HCT116 (cell line): ENCODE results near the gene PIP4K2A. TPM values are rescaled to one million over a fixed set of nuclear protein-coding genes. Genes with fewer than 3 reads are reported as not detected.

Experiments used
- ATAC-seq: fragments of 200-7000 bp; cut with Tn5 transposase; 2 replicates; pipeline ENCODE4 v1.9.1; 2020; ENCODE audit warnings: mild to moderate bottlenecking, moderate library complexity
- BruUV-seq: library from RNA; stranded (reverse); fragments of 400-500 nt; replicated peaks from 2 replicates; lab custom pipeline; 2021; lab: Mats Ljungman, UMichigan
- CTCF ChIA-PET: fragments of 300-600 bp; sonication (Branson Sonifier 250); formaldehyde crosslinking; loops from one replicate; lab custom pipeline; 2021; ENCODE audit warnings: antibody characterized with exemption; lab: Charles Lee
- POLR2A ChIA-PET: fragments of 300-600, 350-600 bp; sonication (Branson Sonifier 250); formaldehyde crosslinking; loops from one replicate; lab custom pipeline; 2021; ENCODE audit warnings: antibody characterized with exemption; lab: Charles Lee
- RAD21 ChIA-PET, 2 experiments: fragments of 300-600 bp; sonication (Branson Sonifier 250); formaldehyde crosslinking; loops; one replicate each; lab custom pipeline; 2023; ENCODE audit warnings: low total read pairs in 2 of 2; ENCODE audit not compliant: uncharacterized antibody in 2 of 2, unreplicated experiment in 2 of 2, low non-redundant PET in 1 of 2; lab: Charles Lee
- DNase-seq: peaks from one replicate; pipeline ENCODE4 v3.0.0-alpha.2; 2010; ENCODE audit warnings: low read depth, low spot score
- H2AFZ ChIP-seq: fragments of 200-600 bp; shearing (Covaris generic), sonication (generic); 2 replicates; pipeline ENCODE4 v1.6.1; 2017; ENCODE audit warnings: low read depth, mixed run types, mixed read lengths, antibody characterized with exemption, low read length; ENCODE audit not compliant: poor library complexity, severe bottlenecking
- H3K27ac ChIP-seq: 2 replicates; pipeline ENCODE4 v1.5.1; 2012; ENCODE audit warnings: low read depth, low read length
- H3K27me3 ChIP-seq: fragments of 200-600 bp; sonication (generic); 2 replicates; pipeline ENCODE4 v1.6.1; 2016; ENCODE audit warnings: mixed run types, low read length, mixed read lengths; ENCODE audit not compliant: insufficient read depth
- H3K36me3 ChIP-seq, 2 experiments: fragments of 200-500 bp in 1 of 2; fragments of 200-600 bp in 1 of 2; sonication (Bioruptor generic) in 1 of 2; sonication (generic) in 1 of 2; 2 replicates each; pipeline versions ENCODE4 v1.5.1 to v1.6.1; 2014 to 2016; ENCODE audit warnings: low read length in 2 of 2, inconsistent platforms in 1 of 2, mixed read lengths in 1 of 2, mixed run types in 1 of 2; ENCODE audit not compliant: insufficient read depth in 2 of 2, control insufficient read depth in 1 of 2
- H3K4me1 ChIP-seq, 2 experiments: fragments of 200-600 bp in 1 of 2; sonication (generic) in 1 of 2; 2 replicates each; pipeline versions ENCODE4 v1.5.1 to v1.6.1; 2012 to 2017; ENCODE audit warnings: low read length in 2 of 2, inconsistent platforms in 1 of 2, mild to moderate bottlenecking in 1 of 2, mixed read lengths in 1 of 2, mixed run types in 1 of 2, moderate library complexity in 1 of 2; ENCODE audit not compliant: insufficient read depth in 2 of 2, control insufficient read depth in 1 of 2
- H3K4me2 ChIP-seq: fragments of 200-600 bp; sonication (generic); 2 replicates; pipeline ENCODE4 v1.6.1; 2017; ENCODE audit warnings: mixed run types, low read length, mixed read lengths
- H3K4me3 ChIP-seq, 2 experiments: fragments of 200-600 bp in 1 of 2; sonication (generic) in 1 of 2; replicated peaks in 1 of 2; 2 replicates each; pipeline ENCODE4 v1.5.1; 2011 to 2016; ENCODE audit warnings: low read length in 2 of 2, control low read depth in 1 of 2, low read depth in 1 of 2, mild to moderate bottlenecking in 1 of 2, mixed read lengths in 1 of 2, mixed run types in 1 of 2
- H3K79me2 ChIP-seq: fragments of 200-600 bp; sonication (generic); 2 replicates; pipeline ENCODE4 v1.6.1; 2017; ENCODE audit warnings: mild to moderate bottlenecking, mixed run types, low read length, moderate library complexity, mixed read lengths; ENCODE audit not compliant: insufficient read depth
- H3K9ac ChIP-seq: fragments of 200-600 bp; sonication (generic); 2 replicates; pipeline ENCODE4 v1.6.1; 2016; ENCODE audit warnings: low read length, mixed read lengths
- H3K9me2 ChIP-seq: fragments of 200-600 bp; sonication (generic), shearing (Covaris generic); 2 replicates; pipeline ENCODE4 v1.6.1; 2017; ENCODE audit warnings: mixed run types, mild to moderate bottlenecking, moderate library complexity; ENCODE audit not compliant: insufficient read depth
- H3K9me3 ChIP-seq, 2 experiments: fragments of 200-500 bp in 1 of 2; fragments of 200-600 bp in 1 of 2; sonication (Bioruptor generic) in 1 of 2; sonication (generic) in 1 of 2; 2 replicates each; pipeline ENCODE4 v1.6.1; 2014 to 2017; ENCODE audit warnings: low read length in 2 of 2, mixed read lengths in 2 of 2, inconsistent platforms in 1 of 2, low read depth in 1 of 2, mild to moderate bottlenecking in 1 of 2, mixed run types in 1 of 2, moderate library complexity in 1 of 2; ENCODE audit not compliant: control insufficient read depth in 1 of 2, insufficient read depth in 1 of 2
- H4K20me1 ChIP-seq: fragments of 200-600 bp; sonication (generic), shearing (Covaris generic); 2 replicates; pipeline ENCODE4 v1.6.1; 2017; ENCODE audit warnings: mixed run types, mild to moderate bottlenecking, moderate library complexity; ENCODE audit not compliant: insufficient read depth
- CBX3 ChIP-seq: IDR thresholded peaks from 2 replicates; pipeline ENCODE4 v1.6.1; 2012; ENCODE audit warnings: low read depth
- CEBPB ChIP-seq: IDR thresholded peaks from 2 replicates; pipeline ENCODE4 v1.6.1; 2012; ENCODE audit warnings: low read depth
- ELF1 ChIP-seq: IDR thresholded peaks from 2 replicates; pipeline ENCODE4 v1.6.1; 2012; ENCODE audit warnings: low read depth, borderline replicate concordance
- EZH2 ChIP-seq: fragments of 200-600 bp; sonication (generic); IDR thresholded peaks from 2 replicates; pipeline ENCODE4 v1.6.1; 2017; ENCODE audit warnings: antibody characterized with exemption, mixed run types
- EZH2phosphoT487 ChIP-seq: fragments of 200-600 bp; IDR thresholded peaks from 2 replicates; pipeline ENCODE4 v1.6.1; 2018; ENCODE audit warnings: antibody characterized with exemption, borderline replicate concordance
- FOSL1 ChIP-seq: IDR thresholded peaks from 2 replicates; pipeline ENCODE4 v1.6.1; 2012; ENCODE audit warnings: low read depth
- POLR2A ChIP-seq: IDR thresholded peaks from 2 replicates; pipeline ENCODE4 v1.7.0; 2011; ENCODE audit warnings: borderline replicate concordance; ENCODE audit not compliant: insufficient read depth, insufficient read length; ENCODE audit errors: extremely low read depth
- RAD21 ChIP-seq: IDR thresholded peaks from 2 replicates; pipeline ENCODE4 v1.6.1; 2012; ENCODE audit warnings: low read depth, mild to moderate bottlenecking
- SIN3A ChIP-seq: IDR thresholded peaks from 2 replicates; pipeline ENCODE4 v1.6.1; 2012; ENCODE audit warnings: low read depth
- SP1 ChIP-seq: IDR thresholded peaks from 2 replicates; pipeline ENCODE4 v1.6.1; 2012; ENCODE audit warnings: low read depth
- SRF ChIP-seq: IDR thresholded peaks from 2 replicates; pipeline ENCODE4 v1.6.1; 2012; ENCODE audit warnings: low read depth
- ZFX ChIP-seq: fragments of 450-650 bp; IDR thresholded peaks from 2 replicates; pipeline ENCODE4 v1.6.1; 2017
- ZNF274 ChIP-seq: fragments of 200-500 bp; sonication (Bioruptor generic); IDR thresholded peaks from 2 replicates; pipeline ENCODE4 v1.6.1; 2014; ENCODE audit warnings: mild to moderate bottlenecking, low read depth, low read length, inconsistent platforms
- intact Hi-C: fragments of 100-400 bp; cut with micrococcal nuclease; formaldehyde crosslinking; loops from 2 replicates; pipeline ENCODE4 v1.10.0; 2022
- total RNA-seq: library from RNA; stranded (reverse); gene quantifications from one replicate; pipeline ENCODE4 v1.2.1, GENCODE V29; 2021; ENCODE audit not compliant: unreplicated experiment
- TF ChIP-seq, protein P1 (sequence below): IDR thresholded peaks from 2 replicates; pipeline ENCODE4 v1.6.1; 2011; ENCODE audit warnings: mild to moderate bottlenecking, low read length, moderate library complexity; ENCODE audit not compliant: insufficient replicate concordance; ENCODE audit errors: extremely low read depth
- TF ChIP-seq, protein P2 (sequence below): IDR thresholded peaks from 2 replicates; pipeline ENCODE4 v1.6.1; 2012; ENCODE audit warnings: low read depth

Gene PIP4K2A
- total RNA-seq, 1 experiment from 2014 or later, result 41.9 TPM

GRCh38 chr10:22669163-22669711 is 45.1 kb downstream of the PIP4K2A start:
- no peak for DNase-seq
- peaks cover 10% of the 10 kb centered on the region; the same call in 1 of the 2 replicates for H4K20me1 ChIP-seq
- H3K4me3 ChIP-seq, result no peak overlapping the region
- RAD21 ChIA-PET, result no interaction called here
- no peak overlapping the region for H2AFZ ChIP-seq
- H3K36me3 ChIP-seq, result no peaks in the 10 kb centered on the region
- no peaks in the 10 kb centered on the region for H3K9me3 ChIP-seq
- no peaks in the 10 kb centered on the region for H3K9me2 ChIP-seq
- no peak overlapping the region for H3K4me2 ChIP-seq
- TF ChIP-seq, protein P1, sequence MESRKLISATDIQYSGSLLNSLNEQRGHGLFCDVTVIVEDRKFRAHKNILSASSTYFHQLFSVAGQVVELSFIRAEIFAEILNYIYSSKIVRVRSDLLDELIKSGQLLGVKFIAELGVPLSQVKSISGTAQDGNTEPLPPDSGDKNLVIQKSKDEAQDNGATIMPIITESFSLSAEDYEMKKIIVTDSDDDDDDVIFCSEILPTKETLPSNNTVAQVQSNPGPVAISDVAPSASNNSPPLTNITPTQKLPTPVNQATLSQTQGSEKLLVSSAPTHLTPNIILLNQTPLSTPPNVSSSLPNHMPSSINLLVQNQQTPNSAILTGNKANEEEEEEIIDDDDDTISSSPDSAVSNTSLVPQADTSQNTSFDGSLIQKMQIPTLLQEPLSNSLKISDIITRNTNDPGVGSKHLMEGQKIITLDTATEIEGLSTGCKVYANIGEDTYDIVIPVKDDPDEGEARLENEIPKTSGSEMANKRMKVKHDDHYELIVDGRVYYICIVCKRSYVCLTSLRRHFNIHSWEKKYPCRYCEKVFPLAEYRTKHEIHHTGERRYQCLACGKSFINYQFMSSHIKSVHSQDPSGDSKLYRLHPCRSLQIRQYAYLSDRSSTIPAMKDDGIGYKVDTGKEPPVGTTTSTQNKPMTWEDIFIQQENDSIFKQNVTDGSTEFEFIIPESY, result no peak
- TF ChIP-seq CBX3 (no peak), EZH2 (no peak), SIN3A (no peak), POLR2A (no peak), ELF1 (no peak), SP1 (no peak), FOSL1 (no peak), ZNF274 (no peak), SRF (no peak), RAD21 (no peak), CEBPB (no peak), ZFX (no peak), EZH2phosphoT487 (no peak)
- TF ChIP-seq, protein P2, sequence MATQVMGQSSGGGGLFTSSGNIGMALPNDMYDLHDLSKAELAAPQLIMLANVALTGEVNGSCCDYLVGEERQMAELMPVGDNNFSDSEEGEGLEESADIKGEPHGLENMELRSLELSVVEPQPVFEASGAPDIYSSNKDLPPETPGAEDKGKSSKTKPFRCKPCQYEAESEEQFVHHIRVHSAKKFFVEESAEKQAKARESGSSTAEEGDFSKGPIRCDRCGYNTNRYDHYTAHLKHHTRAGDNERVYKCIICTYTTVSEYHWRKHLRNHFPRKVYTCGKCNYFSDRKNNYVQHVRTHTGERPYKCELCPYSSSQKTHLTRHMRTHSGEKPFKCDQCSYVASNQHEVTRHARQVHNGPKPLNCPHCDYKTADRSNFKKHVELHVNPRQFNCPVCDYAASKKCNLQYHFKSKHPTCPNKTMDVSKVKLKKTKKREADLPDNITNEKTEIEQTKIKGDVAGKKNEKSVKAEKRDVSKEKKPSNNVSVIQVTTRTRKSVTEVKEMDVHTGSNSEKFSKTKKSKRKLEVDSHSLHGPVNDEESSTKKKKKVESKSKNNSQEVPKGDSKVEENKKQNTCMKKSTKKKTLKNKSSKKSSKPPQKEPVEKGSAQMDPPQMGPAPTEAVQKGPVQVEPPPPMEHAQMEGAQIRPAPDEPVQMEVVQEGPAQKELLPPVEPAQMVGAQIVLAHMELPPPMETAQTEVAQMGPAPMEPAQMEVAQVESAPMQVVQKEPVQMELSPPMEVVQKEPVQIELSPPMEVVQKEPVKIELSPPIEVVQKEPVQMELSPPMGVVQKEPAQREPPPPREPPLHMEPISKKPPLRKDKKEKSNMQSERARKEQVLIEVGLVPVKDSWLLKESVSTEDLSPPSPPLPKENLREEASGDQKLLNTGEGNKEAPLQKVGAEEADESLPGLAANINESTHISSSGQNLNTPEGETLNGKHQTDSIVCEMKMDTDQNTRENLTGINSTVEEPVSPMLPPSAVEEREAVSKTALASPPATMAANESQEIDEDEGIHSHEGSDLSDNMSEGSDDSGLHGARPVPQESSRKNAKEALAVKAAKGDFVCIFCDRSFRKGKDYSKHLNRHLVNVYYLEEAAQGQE, result no peak
- H3K27me3 ChIP-seq, result no peaks in the 10 kb centered on the region
- no peak for ATAC-seq
- POLR2A ChIA-PET, result no interaction called here
- intact Hi-C loops, result no loop called here
- H3K79me2 ChIP-seq, result peaks cover 100% of the 10 kb centered on the region
- CTCF ChIA-PET, result interaction anchor here (1.1 kb wide), 1 partner anchor 13 kb away, joined by 3 read pairs; no protein-coding TSS in a partner anchor
- BruUV-seq, result no TSS peak
- no peak overlapping the region for H3K27ac ChIP-seq
- peaks cover 0 to 39% of the 10 kb centered on the region in 2 experiments; a peak in 2 of 4 replicates for H3K4me1 ChIP-seq
- H3K9ac ChIP-seq, result no peak overlapping the region
